Fibroblast of the aortic adventitia (primary cell): ENCODE data around the gene RASAL3. TPM values are rescaled to one million over a fixed set of nuclear protein-coding genes. Genes with fewer than 3 reads are reported as not detected.

Source experiments
- DNase-seq: peaks from one replicate; pipeline ENCODE4 v3.0.0-alpha.2; 2010; ENCODE audit warnings: low read depth
- H3K4me3 ChIP-seq: 2 replicates; pipeline ENCODE4 v1.5.1; 2011; ENCODE audit warnings: low read depth, mild to moderate bottlenecking, control low read depth, low read length, moderate library complexity
- CTCF ChIP-seq: IDR thresholded peaks from 2 replicates; pipeline ENCODE4 v1.5.1; 2011; ENCODE audit warnings: mild to moderate bottlenecking, low read length, control low read depth, inconsistent platforms; ENCODE audit not compliant: insufficient read depth
- total RNA-seq: library from RNA; depleted of rRNA; stranded (reverse); fragments of >200 nt; gene quantifications from 2 replicates; pipeline ENCODE4 v1.2.3, GENCODE V29; 2012; ENCODE audit warnings: low replicate concordance

RASAL3 gene
- total RNA-seq, 1 donor: not detected

GRCh38 chr19:15452111-15453047 is 12.0 kb downstream of the RASAL3 start:
- DNase-seq: peak; percentile 71
- no peak for TF ChIP-seq CTCF
- H3K4me3 ChIP-seq: peak overlapping the region; percentile 56

- DNase-seq: no peak
- no peak overlapping the region for H3K4me3 ChIP-seq
- TF ChIP-seq CTCF: no peak
These were observed 13.8 kb downstream of the RASAL3 start for GRCh38 chr19:15450528-15450890.

GRCh38 chr19:15449620-15450527 is 14.5 kb downstream of the RASAL3 start, which contains the start of gene WIZ:
Gene WIZ (minus strand): TSS chr19:15449956. CDS start chr19:15448307, 1,649 bp downstream.
- no peak for TF ChIP-seq CTCF
- peak; percentile 56 for DNase-seq
- H3K4me3 ChIP-seq: peak within 1 kb of the TSS; percentile 73

GRCh38 chr19:15448778-15449619 is 15.3 kb downstream of the RASAL3 start:
- peak overlapping the region; percentile 73 for H3K4me3 ChIP-seq
- no peak for TF ChIP-seq CTCF
- peak; percentile 21 for DNase-seq

- DNase-seq: no peak
- H3K4me3 ChIP-seq: no peak overlapping the region
- TF ChIP-seq CTCF: no peak
These were observed 16.1 kb downstream of the RASAL3 start for GRCh38 chr19:15448044-15448777.
